Lower lobe of right lung (tissue), 2 donors: Measurements from ENCODE around the gene GPR32. TPM values are rescaled to one million over a fixed set of nuclear protein-coding genes. Genes with fewer than 3 reads are reported as not detected.
"Not testable (repeated sequence)": the region's sequence is repeated elsewhere in the genome, so short reads cannot be mapped to it uniquely, and the experiment has no call there.

ENCODE experiments used
- ATAC-seq, 2 donors: fragments of 200-7000 bp; cut with Tn5 transposase; one replicate each; pipeline ENCODE4 v1.9.1; 2020 to 2022; ENCODE audit warnings: mild to moderate bottlenecking in 2 of 2, moderate library complexity in 2 of 2
- DNase-seq: peaks from one replicate; pipeline ENCODE4 v3.0.0-alpha.2; 2020
- H3K27ac ChIP-seq: fragments of 200-600 bp; one replicate; pipeline ENCODE4 v1.8.0; 2022
- H3K27me3 ChIP-seq: fragments of 200-600 bp; one replicate; pipeline ENCODE4 v1.8.0; 2022; ENCODE audit warnings: low read depth
- H3K36me3 ChIP-seq: fragments of 200-600 bp; one replicate; pipeline ENCODE4 v1.8.0; 2022; ENCODE audit warnings: mild to moderate bottlenecking
- H3K4me1 ChIP-seq: fragments of 200-600 bp; one replicate; pipeline ENCODE4 v1.8.0; 2022
- H3K4me3 ChIP-seq: fragments of 200-600 bp; one replicate; pipeline ENCODE4 v1.8.0; 2022; ENCODE audit warnings: mild to moderate bottlenecking
- H3K9me3 ChIP-seq: fragments of 200-600 bp; one replicate; pipeline ENCODE4 v1.8.0; 2022
- intact Hi-C: fragments of 100-400 bp; cut with DNase I; formaldehyde crosslinking; loops from one replicate; pipeline ENCODE4 v1.11.0; 2022
- total RNA-seq: library from RNA; stranded (reverse); fragmentation: NEBNext Ultra II Directional; extraction: Animal tissue kit (Norgen Biotek cat#: 25700); gene quantifications from one replicate; pipeline ENCODE4 v1.2.1, GENCODE V29; 2021
- TF ChIP-seq, protein P1 (sequence below): fragments of 200-600 bp; IDR thresholded peaks from one replicate; pipeline ENCODE4 v1.8.0; 2022; ENCODE audit warnings: antibody characterized with exemption, mild to moderate bottlenecking
- donor health status: DM: no; HTN: yes; CAD: no; lungs with severe emphysema.

Gene GPR32
- total RNA-seq, 1 donor from 2014 or later, result not detected

DNA sequence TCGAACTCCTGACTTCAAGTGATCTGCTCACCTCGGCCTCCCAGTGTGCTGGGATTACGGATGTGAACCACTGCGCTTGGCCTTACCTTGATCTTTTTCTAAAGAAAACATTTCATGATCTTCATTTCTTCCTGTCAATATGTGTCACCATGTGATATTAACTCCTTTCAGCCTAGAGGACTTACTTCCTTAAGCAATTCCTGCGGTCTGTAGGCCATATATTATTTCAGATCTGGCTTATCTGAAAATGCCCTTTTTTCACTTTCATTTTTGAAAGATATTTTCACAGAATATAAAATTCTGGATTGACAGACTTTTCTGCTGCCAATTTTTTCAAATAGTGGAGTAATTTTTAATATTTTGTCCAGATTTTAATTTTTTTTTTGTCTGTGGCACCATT, 2.0 kb upstream of the GPR32 start:
- DNase-seq, result no peak
- Histone ChIP-seq H3K27ac (no peak overlapping the region), H3K36me3 (no peaks in the 10 kb centered on the region), H3K27me3 (peaks cover 25% of the 10 kb centered on the region), H3K4me3 (no peak overlapping the region), H3K9me3 (no peaks in the 10 kb centered on the region), H3K4me1 (no peaks in the 10 kb centered on the region)
- ATAC-seq, result no peak
- intact Hi-C loops, result no loop called here
- TF ChIP-seq, protein P1, sequence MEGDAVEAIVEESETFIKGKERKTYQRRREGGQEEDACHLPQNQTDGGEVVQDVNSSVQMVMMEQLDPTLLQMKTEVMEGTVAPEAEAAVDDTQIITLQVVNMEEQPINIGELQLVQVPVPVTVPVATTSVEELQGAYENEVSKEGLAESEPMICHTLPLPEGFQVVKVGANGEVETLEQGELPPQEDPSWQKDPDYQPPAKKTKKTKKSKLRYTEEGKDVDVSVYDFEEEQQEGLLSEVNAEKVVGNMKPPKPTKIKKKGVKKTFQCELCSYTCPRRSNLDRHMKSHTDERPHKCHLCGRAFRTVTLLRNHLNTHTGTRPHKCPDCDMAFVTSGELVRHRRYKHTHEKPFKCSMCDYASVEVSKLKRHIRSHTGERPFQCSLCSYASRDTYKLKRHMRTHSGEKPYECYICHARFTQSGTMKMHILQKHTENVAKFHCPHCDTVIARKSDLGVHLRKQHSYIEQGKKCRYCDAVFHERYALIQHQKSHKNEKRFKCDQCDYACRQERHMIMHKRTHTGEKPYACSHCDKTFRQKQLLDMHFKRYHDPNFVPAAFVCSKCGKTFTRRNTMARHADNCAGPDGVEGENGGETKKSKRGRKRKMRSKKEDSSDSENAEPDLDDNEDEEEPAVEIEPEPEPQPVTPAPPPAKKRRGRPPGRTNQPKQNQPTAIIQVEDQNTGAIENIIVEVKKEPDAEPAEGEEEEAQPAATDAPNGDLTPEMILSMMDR, result no peak

DNA sequence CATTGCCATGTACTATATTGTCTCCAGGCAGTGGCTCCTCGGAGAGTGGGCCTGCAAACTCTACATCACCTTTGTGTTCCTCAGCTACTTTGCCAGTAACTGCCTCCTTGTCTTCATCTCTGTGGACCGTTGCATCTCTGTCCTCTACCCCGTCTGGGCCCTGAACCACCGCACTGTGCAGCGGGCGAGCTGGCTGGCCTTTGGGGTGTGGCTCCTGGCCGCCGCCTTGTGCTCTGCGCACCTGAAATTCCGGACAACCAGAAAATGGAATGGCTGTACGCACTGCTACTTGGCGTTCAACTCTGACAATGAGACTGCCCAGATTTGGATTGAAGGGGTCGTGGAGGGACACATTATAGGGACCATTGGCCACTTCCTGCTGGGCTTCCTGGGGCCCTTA, 624 bp downstream of the GPR32 start:
- TF ChIP-seq, protein P1, result no peak
- ATAC-seq (no peak), DNase-seq (no peak)
- Histone ChIP-seq H3K36me3 (no peaks in the 10 kb centered on the region), H3K4me3 (no peak overlapping the region), H3K9me3 (no peaks in the 10 kb centered on the region), H3K27ac (no peak overlapping the region), H3K27me3 (peaks cover 35% of the 10 kb centered on the region), H3K4me1 (no peaks in the 10 kb centered on the region)
- intact Hi-C loops, result no loop called here

DNA sequence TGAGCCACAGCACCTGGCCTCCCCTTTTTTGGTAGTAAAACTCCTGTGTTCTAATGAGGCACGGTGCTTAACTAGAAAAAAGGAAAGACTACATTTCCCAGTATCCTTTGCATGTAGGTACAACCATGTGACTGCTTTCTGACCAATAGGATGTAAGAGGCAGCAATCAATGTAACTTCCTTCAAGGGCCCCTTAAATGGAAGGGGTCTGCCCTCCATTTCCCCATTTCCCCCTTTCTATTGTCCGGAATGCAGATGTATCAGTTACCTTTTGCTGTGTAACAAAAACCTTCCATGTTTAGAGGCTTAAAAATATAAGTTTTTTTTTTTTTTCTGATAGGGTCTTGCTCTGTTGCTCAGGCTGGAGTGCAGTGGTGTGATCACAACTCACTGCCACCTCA, 2.2 kb downstream of the GPR32 start:
- H3K4me1 ChIP-seq, result no peaks in the 10 kb centered on the region
- peaks cover 50% of the 10 kb centered on the region for H3K27me3 ChIP-seq
- TF ChIP-seq, protein P1, result no peak
- H3K4me3 ChIP-seq, result no peak overlapping the region
- ATAC-seq (no peak), DNase-seq (no peak)
- H3K9me3 ChIP-seq, result peaks cover 7% of the 10 kb centered on the region
- H3K27ac ChIP-seq, result no peak overlapping the region
- intact Hi-C loops, result no loop called here
- H3K36me3 ChIP-seq, result no peaks in the 10 kb centered on the region

DNA sequence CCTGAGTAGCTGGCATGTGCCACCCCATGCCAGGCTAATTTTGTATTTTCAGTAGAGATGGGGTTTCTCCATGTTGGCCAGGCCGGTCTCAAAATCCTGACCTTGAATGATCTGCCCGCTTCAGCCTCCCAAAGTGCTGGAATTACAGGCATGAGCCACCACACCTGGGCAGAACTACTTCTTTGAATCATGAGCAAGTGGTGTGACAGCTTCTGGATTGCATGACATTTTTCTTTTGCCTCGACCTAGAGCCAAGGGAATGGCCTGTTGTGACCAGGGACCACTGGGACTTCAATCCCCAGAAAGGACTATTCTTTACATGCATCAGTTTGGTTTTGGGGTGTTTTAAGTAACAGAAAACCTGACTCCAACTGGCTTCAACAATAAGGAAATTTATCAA, 2.6 kb downstream of the GPR32 start:
- intact Hi-C loops, H3K36me3 ChIP-seq, H3K4me1 ChIP-seq, H3K9me3 ChIP-seq, DNase-seq, ATAC-seq, H3K4me3 ChIP-seq, H3K27ac ChIP-seq: not testable (repeated sequence)
- H3K27me3 ChIP-seq, result peaks cover 52% of the 10 kb centered on the region

DNA sequence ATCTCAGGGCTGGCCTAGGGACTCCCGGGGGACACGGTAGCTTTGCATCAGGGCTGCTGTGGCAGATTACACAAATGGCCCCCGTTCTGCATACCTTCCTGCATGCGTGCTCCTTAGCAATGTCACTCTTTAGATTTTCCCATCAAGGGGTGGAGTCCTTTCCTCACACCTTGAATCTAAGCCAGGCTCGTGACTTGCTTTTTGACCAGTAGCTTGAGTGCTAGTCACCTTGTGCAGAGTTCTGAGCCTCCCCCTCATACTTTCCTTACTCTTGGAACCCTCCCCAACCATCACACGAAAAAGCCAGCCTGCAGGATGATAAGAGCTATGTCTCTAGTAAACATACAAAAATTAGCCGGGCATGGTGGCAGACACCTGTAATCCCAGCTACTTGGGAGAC, 3.2 kb downstream of the GPR32 start:
- ATAC-seq, H3K36me3 ChIP-seq, intact Hi-C loops, H3K4me1 ChIP-seq, H3K9me3 ChIP-seq, H3K27ac ChIP-seq, DNase-seq, H3K4me3 ChIP-seq: not testable (repeated sequence)
- H3K27me3 ChIP-seq, result peaks cover 57% of the 10 kb centered on the region

DNA sequence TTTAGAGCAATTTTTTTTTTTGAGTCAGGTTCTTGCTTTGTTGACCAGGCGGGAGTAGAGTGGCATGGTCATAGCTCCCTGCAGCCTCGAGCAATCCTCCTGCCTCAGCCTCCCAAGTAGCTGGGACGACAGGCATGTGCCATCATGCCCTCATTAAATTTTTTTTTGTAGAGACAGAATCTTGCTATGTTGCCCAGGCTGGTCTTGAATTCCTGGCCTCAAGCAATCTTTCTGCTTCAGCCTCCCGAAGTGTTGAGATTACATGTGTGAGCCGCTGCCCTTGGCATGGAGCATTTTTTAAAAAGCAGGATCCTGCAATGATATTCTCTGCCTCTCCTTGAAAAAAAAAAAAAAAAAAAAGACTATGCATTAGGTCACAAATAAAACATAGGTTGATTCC, 5.9 kb downstream of the GPR32 start:
- H3K27me3 ChIP-seq, result peaks cover 69% of the 10 kb centered on the region
- ATAC-seq (no peak), DNase-seq (no peak)
- intact Hi-C loops, result no loop called here
- TF ChIP-seq, protein P1, result no peak
- H3K36me3 ChIP-seq, result no peaks in the 10 kb centered on the region
- no peaks in the 10 kb centered on the region for H3K4me1 ChIP-seq
- no peak overlapping the region for H3K27ac ChIP-seq
- no peak overlapping the region for H3K4me3 ChIP-seq
- peaks cover 7% of the 10 kb centered on the region for H3K9me3 ChIP-seq

DNA sequence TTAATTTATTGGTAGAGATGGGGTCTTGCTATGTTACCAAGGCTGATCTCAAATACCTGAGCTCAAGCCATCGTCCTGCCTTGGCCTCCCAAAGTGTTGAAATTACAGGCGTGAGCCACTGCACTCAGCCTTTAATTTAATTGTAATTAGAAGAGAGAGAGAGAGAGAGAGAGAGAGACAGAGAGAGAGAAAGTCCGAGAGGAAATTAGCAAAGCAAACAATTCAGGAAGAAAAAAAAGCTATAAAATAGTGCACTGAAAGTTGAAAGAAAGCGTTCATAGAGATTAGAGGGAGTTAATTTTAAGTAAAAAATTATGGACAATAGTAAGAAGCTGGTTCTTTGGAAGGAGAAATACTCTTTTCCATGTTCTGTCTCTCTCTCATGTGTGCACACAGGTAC, 7.0 kb downstream of the GPR32 start:
- H3K4me1 ChIP-seq, result no peaks in the 10 kb centered on the region
- no peak overlapping the region for H3K27ac ChIP-seq
- peaks cover 7% of the 10 kb centered on the region for H3K9me3 ChIP-seq
- ATAC-seq (no peak), DNase-seq (no peak)
- intact Hi-C loops, result no loop called here
- no peak overlapping the region for H3K4me3 ChIP-seq
- peaks cover 73% of the 10 kb centered on the region for H3K27me3 ChIP-seq
- H3K36me3 ChIP-seq, result no peaks in the 10 kb centered on the region
- TF ChIP-seq, protein P1, result no peak
